ENCODE measurements around the gene MCM3. TPM values are rescaled to one million over a fixed set of nuclear protein-coding genes. Genes with fewer than 3 reads are reported as not detected.
A peak's percentile ranks its signal among the peaks of the same experiment; 100 is the strongest.

The MCM3 gene
- total and polyA plus RNA-seq, 2 donors from 2014 or later, result 19.7 to 40.9 TPM

DNA sequence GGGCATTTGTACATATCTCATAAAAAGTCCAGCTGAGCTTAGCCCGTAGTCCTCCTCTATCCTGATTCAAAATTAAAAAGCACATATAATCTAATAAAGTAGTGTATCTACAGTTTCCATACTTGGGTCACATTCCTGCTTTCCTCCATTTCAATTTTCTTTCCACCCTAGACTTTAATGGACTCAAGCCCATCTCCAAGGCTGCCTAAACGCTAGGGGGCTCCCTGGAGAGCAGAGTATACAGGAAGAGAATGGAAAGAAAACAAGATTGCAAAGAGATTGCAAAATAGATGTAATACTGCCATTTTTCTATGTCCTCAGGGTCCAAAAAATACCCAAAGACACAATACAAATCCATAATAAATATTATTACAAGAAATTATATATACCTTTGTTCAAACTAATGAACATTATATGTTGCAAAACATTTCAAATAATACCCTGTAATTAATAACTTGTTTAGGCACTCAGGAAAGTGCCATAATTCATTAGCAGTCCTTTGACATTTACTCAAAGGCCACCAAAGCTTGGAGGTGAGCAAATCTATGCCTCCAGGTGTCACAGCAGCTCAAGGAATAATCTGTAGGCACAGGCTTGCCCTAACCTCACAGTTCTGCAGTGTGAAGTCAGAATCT, 2.4 kb upstream of the MCM3 start:
- TF ChIP-seq, protein P1, sequence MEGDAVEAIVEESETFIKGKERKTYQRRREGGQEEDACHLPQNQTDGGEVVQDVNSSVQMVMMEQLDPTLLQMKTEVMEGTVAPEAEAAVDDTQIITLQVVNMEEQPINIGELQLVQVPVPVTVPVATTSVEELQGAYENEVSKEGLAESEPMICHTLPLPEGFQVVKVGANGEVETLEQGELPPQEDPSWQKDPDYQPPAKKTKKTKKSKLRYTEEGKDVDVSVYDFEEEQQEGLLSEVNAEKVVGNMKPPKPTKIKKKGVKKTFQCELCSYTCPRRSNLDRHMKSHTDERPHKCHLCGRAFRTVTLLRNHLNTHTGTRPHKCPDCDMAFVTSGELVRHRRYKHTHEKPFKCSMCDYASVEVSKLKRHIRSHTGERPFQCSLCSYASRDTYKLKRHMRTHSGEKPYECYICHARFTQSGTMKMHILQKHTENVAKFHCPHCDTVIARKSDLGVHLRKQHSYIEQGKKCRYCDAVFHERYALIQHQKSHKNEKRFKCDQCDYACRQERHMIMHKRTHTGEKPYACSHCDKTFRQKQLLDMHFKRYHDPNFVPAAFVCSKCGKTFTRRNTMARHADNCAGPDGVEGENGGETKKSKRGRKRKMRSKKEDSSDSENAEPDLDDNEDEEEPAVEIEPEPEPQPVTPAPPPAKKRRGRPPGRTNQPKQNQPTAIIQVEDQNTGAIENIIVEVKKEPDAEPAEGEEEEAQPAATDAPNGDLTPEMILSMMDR (IDR thresholded peaks at IDR 0.05; ENCODE audit: borderline replicate concordance, extremely low read depth, insufficient read depth), result peak; percentile 56
- Histone ChIP-seq H3K36me3 (ENCODE audit: control insufficient read depth in 2 of 3, insufficient read depth in 3 of 3, low read length in 3 of 3) (peaks cover 2 to 6% (median 3%) of the 10 kb centered on the region in 3 donors), H3K4me1 (ENCODE audit: control insufficient read depth in 2 of 3, insufficient read depth in 2 of 3, low read depth in 1 of 3, low read length in 3 of 3) (peaks cover 4 to 9% (median 6%) of the 10 kb centered on the region in 3 donors), H3K9ac (ENCODE audit: low read length in 3 of 3) (no peak overlapping the region), H3K4me3 (ENCODE audit: low read length in 3 of 3) (no peak overlapping the region), H3K27ac (ENCODE audit: low read depth in 2 of 2, low read length in 2 of 2) (no peak overlapping the region), H3K9me3 (ENCODE audit: control insufficient read depth in 2 of 3, insufficient read depth in 1 of 3, low read length in 3 of 3) (no peaks in the 10 kb centered on the region), H3K27me3 (ENCODE audit: control insufficient read depth, insufficient read depth, low read length) (no peaks in the 10 kb centered on the region)
- FAIRE-seq, result no peak
- peak in 3 of 5 donors; percentile 66 to 85 (median 71) for DNase-seq
- intact Hi-C loops (cut with DNase I), result no loop called here

DNA sequence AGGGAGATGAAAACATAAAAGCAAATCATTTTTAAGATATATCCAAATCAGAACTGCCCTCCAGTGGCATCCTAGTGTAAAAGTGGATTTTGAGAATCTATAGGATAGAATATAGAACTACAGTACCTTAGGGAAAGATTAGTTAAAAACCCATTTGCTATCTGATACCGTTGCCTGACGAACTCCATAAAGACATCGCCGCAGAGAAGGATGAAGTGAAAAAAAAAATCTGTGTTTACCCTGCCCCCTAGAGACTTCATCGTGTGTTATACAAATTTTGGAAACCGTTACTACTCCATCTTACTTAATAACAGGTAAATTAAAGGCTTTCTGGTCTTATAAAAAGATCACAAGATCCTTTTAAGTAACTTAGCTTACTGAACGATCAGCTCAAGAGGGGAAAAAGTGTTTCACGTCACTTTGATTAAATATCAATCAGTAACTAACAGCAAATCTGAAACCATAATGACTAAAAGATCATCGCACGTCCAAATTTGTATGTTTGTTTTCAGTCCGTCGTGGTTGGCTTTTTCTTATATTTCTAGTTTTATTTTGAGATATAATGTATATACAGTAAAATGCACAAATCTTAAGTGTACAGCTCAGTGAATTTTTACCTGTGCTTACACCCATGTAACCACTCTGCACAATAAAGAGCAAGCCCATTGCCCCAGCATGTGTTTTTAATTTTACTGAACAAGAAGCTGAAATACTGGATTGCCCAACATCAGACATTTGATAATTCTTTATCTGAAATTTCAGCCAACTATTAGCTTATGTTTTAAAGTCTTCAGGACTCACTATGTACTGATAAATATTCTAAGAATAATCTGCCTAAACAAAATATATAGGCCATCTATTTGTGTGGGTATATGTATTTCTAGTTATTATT, 881 bp upstream of the MCM3 start:
- intact Hi-C loops (cut with DNase I), result no loop called here
- Histone ChIP-seq H3K4me3 (ENCODE audit: low read length in 3 of 3) (peak overlapping the region; percentile 85 to 89 (median 86)), H3K27ac (ENCODE audit: low read depth in 2 of 2, low read length in 2 of 2) (no peak overlapping the region), H3K4me1 (ENCODE audit: control insufficient read depth in 2 of 3, insufficient read depth in 2 of 3, low read depth in 1 of 3, low read length in 3 of 3) (peaks cover 4 to 9% (median 6%) of the 10 kb centered on the region in 3 donors), H3K9me3 (ENCODE audit: control insufficient read depth in 2 of 3, insufficient read depth in 1 of 3, low read length in 3 of 3) (no peaks in the 10 kb centered on the region), H3K27me3 (ENCODE audit: control insufficient read depth, insufficient read depth, low read length) (no peaks in the 10 kb centered on the region), H3K9ac (ENCODE audit: low read length in 3 of 3) (peak overlapping the region; percentile 59 to 66 (median 59)), H3K36me3 (ENCODE audit: control insufficient read depth in 2 of 3, insufficient read depth in 3 of 3, low read length in 3 of 3) (peaks cover 5 to 14% (median 6%) of the 10 kb centered on the region in 3 donors)
- DNase-seq, result peak in 1 of 5 donors; percentile 50
- TF ChIP-seq, protein P1 (IDR thresholded peaks at IDR 0.05; ENCODE audit: borderline replicate concordance, extremely low read depth, insufficient read depth), result no peak
- FAIRE-seq, result no peak

DNA sequence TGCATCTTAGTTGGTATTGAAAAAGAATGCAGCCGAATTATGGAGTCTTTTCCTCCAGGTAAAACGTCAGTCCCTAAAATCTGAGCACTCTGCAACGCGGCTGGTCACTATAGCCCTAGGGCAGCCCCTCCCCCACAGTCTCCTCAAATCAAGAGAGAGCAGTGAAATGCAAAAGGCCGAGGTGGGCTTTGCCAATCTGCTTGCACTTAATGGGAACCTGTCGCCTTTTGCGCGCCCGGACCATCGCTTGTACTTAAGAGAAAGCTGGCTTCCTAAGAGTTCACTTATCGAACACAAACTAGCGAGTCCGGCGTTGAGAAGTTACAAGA, 447 bp downstream of the MCM3 start:
- Histone ChIP-seq H3K27ac (ENCODE audit: low read depth in 2 of 2, low read length in 2 of 2) (peak overlapping the region in 1 of 2 donors; percentile 41), H3K4me1 (ENCODE audit: control insufficient read depth in 2 of 3, insufficient read depth in 2 of 3, low read depth in 1 of 3, low read length in 3 of 3) (peaks cover 4 to 9% (median 6%) of the 10 kb centered on the region in 3 donors), H3K4me3 (ENCODE audit: low read length in 3 of 3) (peak overlapping the region; percentile 74 to 86 (median 75)), H3K27me3 (ENCODE audit: control insufficient read depth, insufficient read depth, low read length) (no peaks in the 10 kb centered on the region), H3K9ac (ENCODE audit: low read length in 3 of 3) (peak overlapping the region; percentile 35 to 82 (median 56)), H3K36me3 (ENCODE audit: control insufficient read depth in 2 of 3, insufficient read depth in 3 of 3, low read length in 3 of 3) (peaks cover 5 to 17% (median 8%) of the 10 kb centered on the region in 3 donors), H3K9me3 (ENCODE audit: control insufficient read depth in 2 of 3, insufficient read depth in 1 of 3, low read length in 3 of 3) (no peaks in the 10 kb centered on the region)
- TF ChIP-seq, protein P1 (IDR thresholded peaks at IDR 0.05; ENCODE audit: borderline replicate concordance, extremely low read depth, insufficient read depth), result no peak
- DNase-seq (peak; percentile 75 to 85 (median 75)), FAIRE-seq (no peak)
- intact Hi-C loops (cut with DNase I), result no loop called here
